NCI-H82 treated with DMSO at 0.1 percent for 48 hours (cell line): ENCODE results near the gene KBTBD8.

Experiments
- DNase-seq: peaks from one replicate; lab custom pipeline; 2025; ENCODE audit not compliant: unreplicated experiment; lab: John Stamatoyannopoulos, UW

KBTBD8 gene

GRCh38 chr3:66997560-66998112 is 471 bp upstream of the KBTBD8 start:
- DNase-seq, result no peak

DNA sequence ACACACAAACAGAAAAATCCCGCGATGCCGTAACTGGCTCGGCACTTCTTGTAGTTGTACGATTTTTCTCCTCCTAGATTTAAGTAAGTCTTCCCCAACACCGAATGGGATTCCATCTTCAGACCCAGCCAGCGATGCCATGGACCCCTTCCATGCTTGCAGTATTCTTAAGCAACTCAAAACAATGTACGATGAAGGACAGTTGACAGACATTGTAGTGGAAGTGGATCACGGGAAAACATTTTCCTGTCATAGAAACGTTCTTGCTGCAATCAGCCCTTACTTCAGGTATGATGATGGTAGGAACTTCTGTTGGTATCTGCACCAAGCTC is 763 bp downstream of the KBTBD8 start:
- no peak for DNase-seq

- no peak for DNase-seq
These were observed 1.9 kb downstream of the KBTBD8 start for GRCh38 chr3:67000009-67000408.

DNA sequence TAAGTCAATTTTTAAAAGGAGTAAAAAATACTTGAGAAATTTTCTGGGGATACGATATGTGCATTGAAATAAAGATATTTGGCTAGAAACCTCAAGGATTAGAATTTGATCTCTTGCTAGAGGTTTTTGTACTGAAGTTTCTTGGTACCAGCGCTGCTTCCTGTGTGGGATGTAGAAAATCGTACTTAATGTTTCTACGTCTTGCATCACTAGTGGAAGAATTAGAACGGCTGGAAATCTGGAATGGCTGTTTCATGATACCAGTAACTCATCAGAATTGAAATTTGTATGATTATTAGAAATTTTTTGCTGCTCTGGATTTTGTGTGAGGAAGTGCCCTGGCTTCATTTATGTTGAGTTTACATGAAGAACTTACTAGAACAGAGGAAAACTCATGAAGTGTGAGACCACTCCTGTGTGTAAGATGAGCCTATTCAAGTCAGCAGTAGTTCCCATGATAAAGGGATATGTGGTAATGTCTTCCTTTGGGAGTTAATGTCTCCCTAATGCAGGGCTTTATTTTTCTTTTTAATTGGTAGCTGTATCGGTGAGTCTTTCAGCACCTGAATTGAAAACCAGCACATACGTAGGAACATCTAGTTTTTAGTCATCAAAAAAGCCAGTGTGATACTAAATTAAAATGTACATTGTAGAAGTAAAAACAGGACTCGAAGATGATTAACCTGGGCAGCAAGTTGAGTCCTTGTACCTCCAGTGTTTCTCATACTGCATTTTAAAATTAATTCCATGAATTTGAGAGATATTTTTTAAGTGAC is 3.2 kb downstream of the KBTBD8 start:
- no peak for DNase-seq

DNA sequence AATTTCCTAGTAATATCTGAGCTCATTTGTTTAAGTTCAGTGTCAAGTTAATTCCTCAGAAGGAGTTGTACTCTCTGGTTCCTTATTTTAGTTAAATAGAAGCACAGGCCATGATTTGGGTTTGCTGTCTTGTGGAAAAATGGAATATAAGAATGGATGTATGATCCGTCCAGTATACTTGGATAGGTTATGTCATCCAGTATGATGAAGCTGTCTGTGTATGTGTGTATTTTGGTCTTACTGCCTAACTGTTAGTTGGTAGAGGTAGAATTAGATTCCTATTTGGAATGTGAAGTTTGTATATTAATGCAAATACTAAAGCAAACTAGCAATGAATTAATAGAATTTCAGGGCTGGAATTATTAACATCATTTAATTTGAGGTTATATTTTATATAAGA is 7.9 kb downstream of the KBTBD8 start:
- no peak for DNase-seq

- DNase-seq, result no peak
These were observed 8.4 kb downstream of the KBTBD8 start for GRCh38 chr3:67006460-67006859.

DNA sequence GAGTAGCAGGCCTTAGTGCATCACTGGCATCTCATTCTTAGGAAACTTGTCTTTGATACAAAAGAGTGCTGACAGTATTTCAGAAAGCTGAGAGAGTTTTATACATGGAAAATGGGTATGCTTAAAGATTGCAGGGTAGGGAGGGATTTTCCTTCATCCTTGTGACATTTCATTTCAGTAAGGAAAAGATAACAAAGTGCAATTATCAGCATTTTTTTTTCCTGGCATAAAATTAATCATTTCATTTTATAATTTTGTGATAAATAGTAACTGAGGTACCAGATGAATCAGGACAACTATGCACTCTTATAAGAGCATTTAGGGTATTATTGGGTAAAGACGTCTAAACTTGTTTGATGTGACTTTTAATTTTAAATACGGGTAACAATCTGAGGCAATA is 10.3 kb downstream of the KBTBD8 start:
- DNase-seq, result no peak

GRCh38 chr3:67009716-67010115 is 11.6 kb downstream of the KBTBD8 start:
- DNase-seq, result no peak

- DNase-seq, result peak; percentile 3
These were observed 13.5 kb downstream of the KBTBD8 start for GRCh38 chr3:67011414-67012131.

GRCh38 chr3:67012564-67012963 is 14.5 kb downstream of the KBTBD8 start:
- no peak for DNase-seq

- no peak for DNase-seq
These were observed 17.8 kb downstream of the KBTBD8 start for GRCh38 chr3:67015702-67016484.

DNA sequence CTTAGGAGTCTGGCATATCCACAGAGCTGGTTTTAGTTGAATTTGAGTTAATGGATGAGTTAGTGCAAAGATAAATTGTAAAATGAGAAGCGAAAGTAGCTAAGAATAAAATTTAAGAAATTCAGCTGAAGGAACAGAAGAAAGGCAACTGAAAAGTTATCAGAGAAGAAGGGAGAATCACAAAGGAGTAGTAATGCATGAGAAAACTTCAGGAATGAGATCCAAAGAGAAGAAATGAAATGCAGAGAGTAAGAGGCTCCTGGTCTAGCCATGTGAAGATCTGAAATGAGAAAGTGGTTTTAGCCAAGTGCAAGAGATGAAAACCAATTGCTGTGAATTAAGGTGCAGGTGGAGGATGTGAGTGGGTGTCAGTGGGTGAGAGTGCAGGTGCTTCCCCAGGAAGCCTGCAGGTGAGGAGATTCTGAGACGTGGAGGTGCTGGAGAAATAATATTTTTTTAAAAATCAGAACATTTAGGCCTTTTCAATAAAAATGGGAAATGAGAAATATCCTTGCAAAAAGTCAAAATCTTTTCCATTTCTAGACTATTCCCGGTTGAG is 18.5 kb downstream of the KBTBD8 start:
- DNase-seq, result no peak

DNA sequence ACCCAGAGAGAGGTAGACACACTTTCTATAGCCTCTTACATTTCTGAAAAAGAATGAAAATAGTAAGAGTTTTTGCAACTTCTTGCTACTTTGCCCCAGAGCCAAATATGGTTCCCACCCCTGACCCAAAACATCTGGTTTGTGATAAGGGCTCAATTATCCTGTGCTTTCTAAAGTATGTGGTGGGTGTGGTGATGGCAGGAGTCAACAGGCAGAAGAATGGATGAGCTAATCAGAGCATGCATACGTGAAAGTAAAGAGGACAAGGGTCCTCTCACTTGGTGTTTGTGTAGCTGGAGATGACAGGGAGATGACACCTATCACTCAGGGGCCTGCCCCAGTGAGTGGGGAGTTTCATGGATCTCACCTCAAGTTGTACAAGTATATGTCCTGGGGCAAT is 19.1 kb downstream of the KBTBD8 start:
- no peak for DNase-seq

DNA sequence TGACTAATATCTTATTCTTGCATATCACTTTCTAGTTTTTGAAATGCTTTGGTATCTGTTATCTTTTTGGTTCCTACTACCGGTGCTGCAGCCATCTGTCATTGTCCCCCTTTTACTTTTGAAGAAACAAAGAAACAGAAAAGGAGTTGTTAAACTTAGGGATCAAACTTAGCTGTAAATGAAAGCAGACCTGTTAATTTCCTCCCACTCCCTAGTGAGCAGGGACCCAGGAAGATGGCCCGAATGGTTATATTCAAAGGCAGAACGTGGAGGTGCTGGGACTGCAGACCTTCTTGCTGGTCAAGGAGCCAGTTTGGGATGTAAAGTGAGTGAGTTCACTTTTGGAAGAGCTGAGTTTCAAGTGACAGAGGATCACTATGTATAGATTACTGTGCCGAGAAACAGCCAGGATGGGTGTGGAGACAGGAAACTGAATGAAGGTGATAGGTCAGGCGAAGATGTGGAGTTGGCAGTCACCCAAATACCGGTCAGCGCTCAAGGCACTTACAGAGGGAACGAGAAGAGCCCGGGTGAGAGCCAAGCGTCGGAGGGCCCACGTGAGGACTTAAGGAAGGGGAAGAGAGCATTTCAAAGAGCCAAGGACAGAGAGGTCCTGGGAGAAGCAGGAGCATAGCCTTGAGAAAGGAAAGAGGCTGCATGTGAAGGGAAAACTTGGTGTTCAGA is 20.1 kb downstream of the KBTBD8 start:
- no peak for DNase-seq

DNA sequence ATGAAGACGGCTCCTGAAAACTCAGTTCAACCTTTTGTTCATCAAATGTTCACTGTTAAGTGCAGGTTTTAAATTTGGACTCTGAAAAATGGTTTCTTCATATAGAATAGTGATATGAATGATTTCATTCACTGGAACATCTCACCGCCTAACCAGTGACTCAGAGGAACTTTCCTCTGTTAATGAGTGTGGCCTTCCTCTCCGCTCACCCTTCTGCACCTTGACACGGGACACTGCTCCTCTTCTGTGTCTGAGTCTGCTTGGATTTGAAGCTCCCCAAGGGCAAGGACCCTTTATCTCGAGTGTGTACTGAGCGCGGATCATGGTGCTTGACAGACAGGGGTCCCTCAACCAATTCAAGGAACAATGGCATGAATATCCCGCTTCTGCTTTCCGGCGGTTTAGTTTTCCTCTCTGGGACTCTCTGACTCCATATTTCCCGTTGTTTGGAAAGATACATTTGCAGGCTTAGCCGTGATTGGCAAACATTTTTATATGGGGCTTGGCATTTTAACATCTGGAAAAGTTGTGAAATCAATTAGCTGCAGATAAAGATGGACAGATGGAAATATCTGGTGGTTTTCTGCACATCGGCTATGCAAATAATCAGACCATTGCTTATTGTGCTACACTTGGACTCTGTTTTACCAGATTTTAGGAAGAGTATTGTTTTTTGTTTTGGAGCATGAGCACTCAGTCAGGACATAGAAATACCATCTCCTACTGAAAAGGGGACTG is 20.9 kb downstream of the KBTBD8 start:
- no peak for DNase-seq

GRCh38 chr3:67028001-67028784 is 30.1 kb downstream of the KBTBD8 start:
- no peak for DNase-seq

GRCh38 chr3:67030785-67031740 is 33.0 kb downstream of the KBTBD8 start:
- DNase-seq, result no peak

DNA sequence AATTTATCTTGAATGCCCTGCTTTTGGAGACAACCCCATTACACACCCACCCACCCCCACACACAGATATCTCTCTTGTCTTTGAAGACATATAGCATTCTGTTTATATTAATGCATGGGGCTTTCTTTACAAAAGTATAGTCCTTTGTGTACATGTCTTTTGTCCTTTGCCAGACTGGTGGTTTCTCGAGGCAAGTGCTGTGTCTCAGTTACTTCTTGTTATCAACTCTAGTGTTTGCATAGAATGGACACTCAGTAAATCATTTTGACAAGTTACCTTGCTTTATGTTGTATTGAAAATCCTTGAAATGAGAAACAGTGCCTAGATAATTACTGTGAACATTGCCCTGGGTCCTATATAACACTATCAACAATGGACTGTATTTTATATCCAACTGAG is 33.9 kb downstream of the KBTBD8 start:
- no peak for DNase-seq
